ENCODE measurements around the gene SASS6.

GRCh38 chr1:100070201-100070939 is 62.4 kb downstream of the SASS6 start:
- TF ChIP-seq CTCF (IDR thresholded peaks at IDR 0.05; ENCODE audit: low read depth, low read length, missing input control) (no peak), TAF1 (conservative IDR thresholded peaks at IDR 0.05) (no peak), YY1 (IDR thresholded peaks at IDR 0.05) (no peak), RAD21 (IDR thresholded peaks at IDR 0.05) (no peak), REST (IDR thresholded peaks at IDR 0.05) (no peak)
- TF ChIP-seq, protein P1, sequence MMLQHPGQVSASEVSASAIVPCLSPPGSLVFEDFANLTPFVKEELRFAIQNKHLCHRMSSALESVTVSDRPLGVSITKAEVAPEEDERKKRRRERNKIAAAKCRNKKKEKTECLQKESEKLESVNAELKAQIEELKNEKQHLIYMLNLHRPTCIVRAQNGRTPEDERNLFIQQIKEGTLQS (IDR thresholded peaks at IDR 0.05), result no peak
- TF ChIP-seq, protein P2, sequence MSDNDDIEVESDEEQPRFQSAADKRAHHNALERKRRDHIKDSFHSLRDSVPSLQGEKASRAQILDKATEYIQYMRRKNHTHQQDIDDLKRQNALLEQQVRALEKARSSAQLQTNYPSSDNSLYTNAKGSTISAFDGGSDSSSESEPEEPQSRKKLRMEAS (IDR thresholded peaks at IDR 0.05), result no peak
